GM10266 (cell line): ENCODE results near the gene ISX.

Experiments
- DNase-seq: peaks from one replicate; pipeline ENCODE4 v3.0.0; 2012; ENCODE audit errors: extremely low spot score
- CTCF ChIP-seq: IDR thresholded peaks from 2 replicates; pipeline ENCODE4 v1.5.1; 2012; ENCODE audit warnings: mild to moderate bottlenecking, low read depth; ENCODE audit not compliant: control insufficient read depth, insufficient read depth; ENCODE audit errors: missing control alignments

Gene ISX

GRCh38 chr22:35116817-35117216 lies 50.9 kb downstream of the ISX start:
- no peak for DNase-seq
- TF ChIP-seq CTCF = no peak

- no peak for TF ChIP-seq CTCF
- no peak for DNase-seq
These were observed 53.5 kb downstream of the ISX start for GRCh38 chr22:35119494-35119893.

GRCh38 chr22:35124691-35125219 lies 58.8 kb downstream of the ISX start:
- no peak for TF ChIP-seq CTCF

GRCh38 chr22:35126993-35127392 lies 61.0 kb downstream of the ISX start:
- no peak for TF ChIP-seq CTCF
- DNase-seq = peak; percentile 57

More at GRCh38 chr22:35124691-35125219, 58.8 kb downstream of the ISX start:
- DNase-seq = no peak

- TF ChIP-seq CTCF = no peak
- DNase-seq = peak; percentile 58
These were observed 62.7 kb downstream of the ISX start for GRCh38 chr22:35128637-35129036.

GRCh38 chr22:35131525-35132000 lies 65.6 kb downstream of the ISX start:
- TF ChIP-seq CTCF = no peak
- no peak for DNase-seq

- TF ChIP-seq CTCF = no peak
These were observed 66.6 kb downstream of the ISX start for GRCh38 chr22:35132568-35132967.

More at GRCh38 chr22:35132568-35132967, 66.6 kb downstream of the ISX start:
- DNase-seq = no peak
